ENCODE results near the gene RHBDD1. TPM values are rescaled to one million over a fixed set of nuclear protein-coding genes. Genes with fewer than 3 reads are reported as not detected.

Gene RHBDD1
- total RNA-seq, 2 donors from 2014 or later, result 7.9 to 9.9 TPM

DNA sequence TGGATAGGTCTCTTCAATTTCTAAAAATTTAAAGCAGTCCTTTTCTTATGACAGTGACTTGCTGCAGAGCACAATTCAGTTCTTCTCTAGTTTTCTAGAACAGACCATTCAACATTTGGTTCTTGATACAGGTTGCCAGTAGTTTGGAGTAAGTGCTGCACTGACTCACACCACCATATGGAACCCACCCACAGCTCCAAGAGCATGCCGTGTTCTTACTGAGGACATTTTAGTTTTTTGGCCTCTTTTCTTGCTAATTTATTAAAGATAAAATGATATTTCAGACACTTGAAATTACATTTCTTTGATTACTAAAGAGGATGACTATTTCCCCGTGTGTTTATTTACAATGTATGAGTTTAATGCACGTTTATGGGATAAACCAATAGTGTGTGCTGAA, 208.1 kb downstream of the RHBDD1 start:
- Histone ChIP-seq H3K9me3 (no peaks in the 10 kb centered on the region), H3K4me3 (no peak overlapping the region), H3K4me1 (peaks cover 12% of the 10 kb centered on the region), H3K27ac (no peak overlapping the region), H3K27me3 (no peaks in the 10 kb centered on the region), H3K36me3 (replicated peaks in 1 of 2; ENCODE audit: insufficient read depth in 1 of 2, low read depth in 2 of 2) (no peaks in the 10 kb centered on the region)
- WGBS, 2 donors, result 84 to 86% methylated on average over 3 of the region's 3 CpGs
- ATAC-seq (no peak), DNase-seq (no peak)
- intact Hi-C loops (cut with DNase I), result no loop called here
- no peak for TF ChIP-seq CTCF (IDR thresholded peaks at IDR 0.05)
- no peak for TF ChIP-seq POLR2A (IDR thresholded peaks at IDR 0.05)

Small RNA genes within 50 kb of the gene (small RNA-seq; reads per million reads assigned to genes)
- not detected for gene RF00554

Other genes starting within 250 kb of the RHBDD1 start
- gene IRS1, start 36.2 kb upstream of the RHBDD1 start, total RNA-seq, result 1 to 10 TPM; 8.2 to 9.6 TPM